ENCODE measurements around the gene MCU. TPM values are rescaled to one million over a fixed set of nuclear protein-coding genes. Genes with fewer than 3 reads are reported as not detected.

Gene MCU
- polyA plus RNA-seq, 1 donor (not counting 4 experiments of a cell fraction or from before 2014, with no cell fraction given), result 103 TPM

GRCh38 chr10:72738486-72738885, 46.5 kb downstream of the MCU start:
- DNase-seq (ENCODE audit: low read depth, low spot score), result no peak
- no peak overlapping the region for H3K4me3 ChIP-seq (ENCODE audit: control insufficient read depth in 2 of 3, extremely low read depth in 1 of 3, insufficient read depth in 2 of 3, low read depth in 1 of 3, low read length in 3 of 3)
- H3K36me3 ChIP-seq (ENCODE audit: control insufficient read depth in 2 of 2, extremely low read depth in 1 of 2, insufficient read depth in 2 of 2, low read length in 2 of 2), result no peaks in the 10 kb centered on the region
- H3K4me1 ChIP-seq (ENCODE audit: control insufficient read depth, extremely low read depth, insufficient read depth, low read length), result peaks cover 14% of the 10 kb centered on the region
- peaks cover 2% of the 10 kb centered on the region for H4K20me1 ChIP-seq (ENCODE audit: control insufficient read depth, extremely low read depth, insufficient read depth, low read length)
- H3K9me3 ChIP-seq (ENCODE audit: control insufficient read depth, low read depth, low read length), result no peaks in the 10 kb centered on the region
- H3K27ac ChIP-seq (ENCODE audit: control insufficient read depth, insufficient read depth, low read length), result no peak overlapping the region
- dilution Hi-C loops (cut with MboI; ENCODE audit: extremely low pct_ligation_motif_present, low sequenced_read_pairs), result no loop called here
- H3K27me3 ChIP-seq (ENCODE audit: control insufficient read depth, extremely low read depth, insufficient read depth, low read length), result no peaks in the 10 kb centered on the region
- H3K79me2 ChIP-seq (ENCODE audit: control insufficient read depth, insufficient read depth, low read length), result peaks cover 78% of the 10 kb centered on the region
- H3K9ac ChIP-seq (ENCODE audit: control insufficient read depth, extremely low read depth, insufficient read depth, low read length), result no peak overlapping the region
- FAIRE-seq, result peak; percentile 55
- TF ChIP-seq EZH2 (IDR thresholded peaks at IDR 0.05; ENCODE audit: low read length) (no peak), CTCF (optimal IDR thresholded peaks at IDR 0.05 in 1 of 3, IDR thresholded peaks at IDR 0.05 in 1 of 3, conservative IDR thresholded peaks at IDR 0.05 in 1 of 3; ENCODE audit: extremely low read depth in 1 of 3, insufficient read depth in 2 of 3, low read length in 3 of 3) (no peak)
- H2AFZ ChIP-seq (ENCODE audit: control insufficient read depth, low read length), result no peak overlapping the region
- no peak overlapping the region for H3K4me2 ChIP-seq (ENCODE audit: control insufficient read depth, extremely low read depth, insufficient read depth, low read depth, low read length)
- peaks cover 2% of the 10 kb centered on the region for H3K9me1 ChIP-seq (ENCODE audit: control insufficient read depth, extremely low read depth, insufficient read depth, low read length)

- Histone ChIP-seq H3K36me3 (ENCODE audit: control insufficient read depth in 2 of 2, extremely low read depth in 1 of 2, insufficient read depth in 2 of 2, low read length in 2 of 2) (no peaks in the 10 kb centered on the region), H4K20me1 (ENCODE audit: control insufficient read depth, extremely low read depth, insufficient read depth, low read length) (peaks cover under 1% of the 10 kb centered on the region), H2AFZ (ENCODE audit: control insufficient read depth, low read length) (no peak overlapping the region), H3K9me3 (ENCODE audit: control insufficient read depth, low read depth, low read length) (no peaks in the 10 kb centered on the region), H3K4me3 (ENCODE audit: control insufficient read depth in 2 of 3, extremely low read depth in 1 of 3, insufficient read depth in 2 of 3, low read depth in 1 of 3, low read length in 3 of 3) (no peak overlapping the region), H3K9me1 (ENCODE audit: control insufficient read depth, extremely low read depth, insufficient read depth, low read length) (peaks cover 2% of the 10 kb centered on the region), H3K4me1 (ENCODE audit: control insufficient read depth, extremely low read depth, insufficient read depth, low read length) (peaks cover 14% of the 10 kb centered on the region), H3K4me2 (ENCODE audit: control insufficient read depth, extremely low read depth, insufficient read depth, low read depth, low read length) (no peak overlapping the region), H3K27me3 (ENCODE audit: control insufficient read depth, extremely low read depth, insufficient read depth, low read length) (no peaks in the 10 kb centered on the region), H3K9ac (ENCODE audit: control insufficient read depth, extremely low read depth, insufficient read depth, low read length) (no peak overlapping the region), H3K27ac (ENCODE audit: control insufficient read depth, insufficient read depth, low read length) (no peak overlapping the region), H3K79me2 (ENCODE audit: control insufficient read depth, insufficient read depth, low read length) (peaks cover 66% of the 10 kb centered on the region)
- FAIRE-seq (peak; percentile 81), DNase-seq (ENCODE audit: low read depth, low spot score) (no peak)
- no peak for TF ChIP-seq CTCF (optimal IDR thresholded peaks at IDR 0.05 in 1 of 3, IDR thresholded peaks at IDR 0.05 in 1 of 3, conservative IDR thresholded peaks at IDR 0.05 in 1 of 3; ENCODE audit: extremely low read depth in 1 of 3, insufficient read depth in 2 of 3, low read length in 3 of 3)
- TF ChIP-seq EZH2 (IDR thresholded peaks at IDR 0.05; ENCODE audit: low read length), result no peak
- dilution Hi-C loops (cut with MboI; ENCODE audit: extremely low pct_ligation_motif_present, low sequenced_read_pairs), result no loop called here
Observed at GRCh38 chr10:72740528-72740927, 48.6 kb downstream of the MCU start.

Data from keratinocyte (primary cell).